GM12878 (cell line): ENCODE measurements around the gene HSD17B1. TPM values are rescaled to one million over a fixed set of nuclear protein-coding genes. Genes with fewer than 3 reads are reported as not detected.

Experiments used
- ATF7 ChIP-seq: fragments of 450-650 bp; IDR thresholded peaks from 2 replicates; pipeline ENCODE4 v1.6.1; 2016; ENCODE audit warnings: low read depth, mild to moderate bottlenecking
- CHD2 ChIP-seq: IDR thresholded peaks from 2 replicates; pipeline ENCODE4 v1.6.1; 2011; ENCODE audit warnings: low read depth, low read length, improper control_type of control experiment, borderline replicate concordance
- CREM ChIP-seq: IDR thresholded peaks from 2 replicates; pipeline ENCODE4 v1.6.1; 2014; ENCODE audit warnings: antibody characterized with exemption, low read depth
- ETV6 ChIP-seq, 2 experiments: fragments of 450-650 bp in 1 of 2; IDR thresholded peaks in 1 of 2; conservative IDR thresholded peaks in 1 of 2; 2 replicates each; pipeline ENCODE4 v1.6.1; 2014; ENCODE audit warnings: antibody characterized with exemption in 1 of 2, borderline replicate concordance in 1 of 2, low read depth in 1 of 2, mild to moderate bottlenecking in 1 of 2, moderate library complexity in 1 of 2
- GABPA ChIP-seq: IDR thresholded peaks from 2 replicates; pipeline ENCODE4 v1.6.1; 2014; ENCODE audit warnings: antibody characterized with exemption, low read depth, mild to moderate bottlenecking, inconsistent platforms
- IKZF2 ChIP-seq, 2 experiments: fragments of 450-650 bp; IDR thresholded peaks; 2 replicates each; pipeline ENCODE4 v1.6.1; 2017; ENCODE audit warnings: mild to moderate bottlenecking in 2 of 2, moderate library complexity in 2 of 2
- LARP7 ChIP-seq: fragments of 450-650 bp; IDR thresholded peaks from 2 replicates; pipeline ENCODE4 v1.6.1; 2017; ENCODE audit warnings: mild to moderate bottlenecking
- MTA2 ChIP-seq: fragments of 450-650 bp; IDR thresholded peaks from 2 replicates; pipeline ENCODE4 v1.6.1; 2016; ENCODE audit warnings: low read depth, mild to moderate bottlenecking, moderate library complexity
- MTA3 ChIP-seq: IDR thresholded peaks from 2 replicates; pipeline ENCODE4 v1.6.1; 2012; ENCODE audit warnings: low read length, inconsistent platforms, borderline replicate concordance
- MYB ChIP-seq: fragments of 150-350 bp; IDR thresholded peaks from 2 replicates; pipeline ENCODE4 v1.6.1; 2014; ENCODE audit warnings: mild to moderate bottlenecking, low read depth, low read length, borderline replicate concordance
- NFXL1 ChIP-seq: fragments of 450-650 bp; IDR thresholded peaks from 2 replicates; pipeline ENCODE4 v1.6.1; 2017; ENCODE audit warnings: antibody characterized with exemption, mild to moderate bottlenecking, borderline replicate concordance
- PAX5 ChIP-seq: IDR thresholded peaks from 2 replicates; pipeline ENCODE4 v1.6.1; 2011; ENCODE audit warnings: low read depth, low read length, borderline replicate concordance
- RELA ChIP-seq: fragments of 450-650 bp; IDR thresholded peaks from 2 replicates; pipeline ENCODE4 v1.8.0; 2014; ENCODE audit warnings: borderline replicate concordance; ENCODE audit not compliant: partially characterized antibody
- SIN3A ChIP-seq: IDR thresholded peaks from 2 replicates; pipeline ENCODE4 v1.6.1; 2012; ENCODE audit warnings: low read depth, low read length, improper control_type of control experiment
- SP1 ChIP-seq: IDR thresholded peaks from one replicate; pipeline ENCODE4 v1.6.1; 2011; ENCODE audit warnings: low read depth, low read length
- SRF ChIP-seq, 2 experiments: IDR thresholded peaks; 2 replicates each; pipeline ENCODE4 v1.6.1; 2011; ENCODE audit warnings: low read depth in 2 of 2, low read length in 2 of 2, mild to moderate bottlenecking in 1 of 2, moderate library complexity in 1 of 2
- STAT1 ChIP-seq: fragments of 450-650 bp; conservative IDR thresholded peaks from 2 replicates; pipeline ENCODE4 v1.6.1; 2014; ENCODE audit warnings: antibody characterized with exemption, mild to moderate bottlenecking
- TAF1 ChIP-seq: IDR thresholded peaks from 2 replicates; pipeline ENCODE4 v1.6.1; 2011; ENCODE audit warnings: mild to moderate bottlenecking, low read depth, low read length, borderline replicate concordance
- TARDBP ChIP-seq: IDR thresholded peaks from 2 replicates; pipeline ENCODE4 v1.6.1; 2016; ENCODE audit warnings: borderline replicate concordance
- ZBED1 ChIP-seq: IDR thresholded peaks from 2 replicates; pipeline ENCODE4 v1.6.1; 2016; ENCODE audit warnings: borderline replicate concordance
- polyA plus RNA-seq, 11 experiments: library from polyadenylated mRNA; depleted of rRNA in 4 of 11; unstranded in 6 of 11; stranded (reverse) in 5 of 11; fragments of >200 nt; fragmentation: Nextera tagmentation in 4 of 11; fragmentation: Illumina TruSeq in 1 of 11; extraction: Ambion mirVana in 4 of 11; extraction: Trizol in 1 of 11; gene quantifications; 1 replicate in 1 of 11; 2 replicates in 10 of 11; pipeline versions ENCODE4 v1.2.1 to v1.2.3, GENCODE V29; 2011 to 2016; ENCODE audit warnings: inconsistent platforms in 2 of 11, missing spikeins in 2 of 11, low read depth in 1 of 11
- total RNA-seq, 4 experiments: library from RNA; depleted of rRNA in 3 of 4; stranded (reverse); fragments of >200 nt in 3 of 4; fragmentation: Illumina TruSeq in 1 of 4; extraction: Trizol in 1 of 4; gene quantifications; 2 replicates each; pipeline versions ENCODE4 v1.2.1 to v1.2.3, GENCODE V29; 2013 to 2021
- TF ChIP-seq, protein P1 (sequence below): fragments of 450-650 bp; IDR thresholded peaks from 2 replicates; pipeline ENCODE4 v1.6.1; 2017; ENCODE audit warnings: mild to moderate bottlenecking, moderate library complexity
- TF ChIP-seq, protein P2 (sequence below): fragments of 450-650 bp; IDR thresholded peaks from 2 replicates; pipeline ENCODE4 v1.6.1; 2017; ENCODE audit warnings: low read depth, mild to moderate bottlenecking, moderate library complexity
- TF ChIP-seq, protein P3 (sequence below): fragments of 450-650 bp; IDR thresholded peaks from 2 replicates; pipeline ENCODE4 v1.6.1; 2016; ENCODE audit warnings: mild to moderate bottlenecking

Gene HSD17B1
- total and polyA plus RNA-seq, 10 of the 15 experiments (the other 5 are each of a cell fraction or from before 2014, with no cell fraction given), result 0.15 to 1.1 (median 0.42) TPM

DNA sequence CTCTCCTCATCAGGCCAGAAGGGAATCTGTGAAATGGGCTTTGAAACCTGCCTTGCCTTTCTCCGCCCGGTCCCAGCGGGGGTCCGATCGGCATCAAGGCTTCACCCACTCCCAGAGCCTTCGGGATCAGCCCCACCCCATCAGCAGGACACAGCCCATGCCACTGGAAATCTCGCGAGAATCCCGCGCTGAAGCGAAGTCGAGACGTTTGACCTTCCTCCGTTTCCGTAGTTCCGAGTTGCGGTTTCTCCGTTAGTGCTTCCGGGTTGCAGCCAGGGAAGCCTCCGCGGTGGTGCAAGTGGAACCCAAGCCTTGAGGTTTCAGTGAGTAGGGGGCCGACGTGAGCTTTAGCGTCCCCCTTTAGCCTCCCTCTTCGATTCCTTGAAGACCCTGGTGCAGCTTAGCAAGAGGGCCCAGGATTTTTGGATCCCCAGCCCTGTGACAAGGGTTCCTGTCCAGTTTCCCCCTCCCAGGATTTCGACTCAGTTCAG lies 9.2 kb downstream of the HSD17B1 start, which contains the start of gene COASY (continued):
- TF ChIP-seq, protein P1, sequence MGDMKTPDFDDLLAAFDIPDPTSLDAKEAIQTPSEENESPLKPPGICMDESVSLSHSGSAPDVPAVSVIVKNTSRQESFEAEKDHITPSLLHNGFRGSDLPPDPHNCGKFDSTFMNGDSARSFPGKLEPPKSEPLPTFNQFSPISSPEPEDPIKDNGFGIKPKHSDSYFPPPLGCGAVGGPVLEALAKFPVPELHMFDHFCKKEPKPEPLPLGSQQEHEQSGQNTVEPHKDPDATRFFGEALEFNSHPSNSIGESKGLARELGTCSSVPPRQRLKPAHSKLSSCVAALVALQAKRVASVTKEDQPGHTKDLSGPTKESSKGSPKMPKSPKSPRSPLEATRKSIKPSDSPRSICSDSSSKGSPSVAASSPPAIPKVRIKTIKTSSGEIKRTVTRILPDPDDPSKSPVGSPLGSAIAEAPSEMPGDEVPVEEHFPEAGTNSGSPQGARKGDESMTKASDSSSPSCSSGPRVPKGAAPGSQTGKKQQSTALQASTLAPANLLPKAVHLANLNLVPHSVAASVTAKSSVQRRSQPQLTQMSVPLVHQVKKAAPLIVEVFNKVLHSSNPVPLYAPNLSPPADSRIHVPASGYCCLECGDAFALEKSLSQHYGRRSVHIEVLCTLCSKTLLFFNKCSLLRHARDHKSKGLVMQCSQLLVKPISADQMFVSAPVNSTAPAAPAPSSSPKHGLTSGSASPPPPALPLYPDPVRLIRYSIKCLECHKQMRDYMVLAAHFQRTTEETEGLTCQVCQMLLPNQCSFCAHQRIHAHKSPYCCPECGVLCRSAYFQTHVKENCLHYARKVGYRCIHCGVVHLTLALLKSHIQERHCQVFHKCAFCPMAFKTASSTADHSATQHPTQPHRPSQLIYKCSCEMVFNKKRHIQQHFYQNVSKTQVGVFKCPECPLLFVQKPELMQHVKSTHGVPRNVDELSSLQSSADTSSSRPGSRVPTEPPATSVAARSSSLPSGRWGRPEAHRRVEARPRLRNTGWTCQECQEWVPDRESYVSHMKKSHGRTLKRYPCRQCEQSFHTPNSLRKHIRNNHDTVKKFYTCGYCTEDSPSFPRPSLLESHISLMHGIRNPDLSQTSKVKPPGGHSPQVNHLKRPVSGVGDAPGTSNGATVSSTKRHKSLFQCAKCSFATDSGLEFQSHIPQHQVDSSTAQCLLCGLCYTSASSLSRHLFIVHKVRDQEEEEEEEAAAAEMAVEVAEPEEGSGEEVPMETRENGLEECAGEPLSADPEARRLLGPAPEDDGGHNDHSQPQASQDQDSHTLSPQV, result no peak
- TF ChIP-seq ATF7 (peak; percentile 45; the same call in 1 of the 2 replicates), SRF (IDR thresholded peaks at IDR 0.05; ENCODE audit: low read depth in 2 of 2, low read length in 2 of 2) (0 out of 4 replicates have a peak, but pooled peaks of 1 of the 2 experiments have one; percentile 11), TAF1 (peak; percentile 89), IKZF2 (IDR thresholded peaks at IDR 0.05) (peak; percentile 77 to 85), MYB (0 out of 2 replicates have a peak, but pooled peaks have one; percentile 57), MTA2 (peak; percentile 82), ZBED1 (peak; percentile 58; the same call in 1 of the 2 replicates), NFXL1 (no peak), PAX5 (peak; percentile 23; the same call in 1 of the 2 replicates), GABPA (peak; percentile 92), STAT1 (0 out of 2 replicates have a peak, but pooled peaks have one; percentile 84), TARDBP (peak; percentile 73; the same call in 1 of the 2 replicates), LARP7 (0 out of 2 replicates have a peak, but pooled peaks have one; percentile 70), ETV6 (conservative IDR thresholded peaks at IDR 0.05 in 1 of 2, IDR thresholded peaks at IDR 0.05 in 1 of 2; ENCODE audit: borderline replicate concordance in 1 of 2, low read depth in 1 of 2) (peak in 1 of 2 experiments; percentile 41; a peak in 1 of 4 replicates), SIN3A (peak; percentile 54; the same call in 1 of the 2 replicates), MTA3 (no peak; the same call in 1 of the 2 replicates), SP1 (peak; percentile 74), CHD2 (peak; percentile 100), CREM (peak; percentile 63), RELA (peak; percentile 21)
- TF ChIP-seq, protein P2, sequence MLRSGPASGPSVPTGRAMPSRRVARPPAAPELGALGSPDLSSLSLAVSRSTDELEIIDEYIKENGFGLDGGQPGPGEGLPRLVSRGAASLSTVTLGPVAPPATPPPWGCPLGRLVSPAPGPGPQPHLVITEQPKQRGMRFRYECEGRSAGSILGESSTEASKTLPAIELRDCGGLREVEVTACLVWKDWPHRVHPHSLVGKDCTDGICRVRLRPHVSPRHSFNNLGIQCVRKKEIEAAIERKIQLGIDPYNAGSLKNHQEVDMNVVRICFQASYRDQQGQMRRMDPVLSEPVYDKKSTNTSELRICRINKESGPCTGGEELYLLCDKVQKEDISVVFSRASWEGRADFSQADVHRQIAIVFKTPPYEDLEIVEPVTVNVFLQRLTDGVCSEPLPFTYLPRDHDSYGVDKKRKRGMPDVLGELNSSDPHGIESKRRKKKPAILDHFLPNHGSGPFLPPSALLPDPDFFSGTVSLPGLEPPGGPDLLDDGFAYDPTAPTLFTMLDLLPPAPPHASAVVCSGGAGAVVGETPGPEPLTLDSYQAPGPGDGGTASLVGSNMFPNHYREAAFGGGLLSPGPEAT, result peak; percentile 92
- TF ChIP-seq, protein P3, sequence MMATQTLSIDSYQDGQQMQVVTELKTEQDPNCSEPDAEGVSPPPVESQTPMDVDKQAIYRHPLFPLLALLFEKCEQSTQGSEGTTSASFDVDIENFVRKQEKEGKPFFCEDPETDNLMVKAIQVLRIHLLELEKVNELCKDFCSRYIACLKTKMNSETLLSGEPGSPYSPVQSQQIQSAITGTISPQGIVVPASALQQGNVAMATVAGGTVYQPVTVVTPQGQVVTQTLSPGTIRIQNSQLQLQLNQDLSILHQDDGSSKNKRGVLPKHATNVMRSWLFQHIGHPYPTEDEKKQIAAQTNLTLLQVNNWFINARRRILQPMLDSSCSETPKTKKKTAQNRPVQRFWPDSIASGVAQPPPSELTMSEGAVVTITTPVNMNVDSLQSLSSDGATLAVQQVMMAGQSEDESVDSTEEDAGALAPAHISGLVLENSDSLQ, result peak; percentile 46; the same call in 1 of the 2 replicates
